K562 (cell line): ENCODE results near the gene SMURF1. TPM values are rescaled to one million over a fixed set of nuclear protein-coding genes. Genes with fewer than 3 reads are reported as not detected.
"Not testable (repeated sequence)": the region's sequence is repeated elsewhere in the genome, so short reads cannot be mapped to it uniquely, and the experiment has no call there.

Experiments
- ATAC-seq: fragments of 200-7000 bp; cut with Tn5 transposase; 3 replicates; pipeline ENCODE4 v1.9.1; 2020; ENCODE audit warnings: moderate library complexity
- BruUV-seq: library from RNA; stranded (reverse); fragments of 400-500 nt; replicated peaks from 2 replicates; lab custom pipeline; 2021; lab: Mats Ljungman, UMichigan
- CTCF ChIA-PET: fragments of 300-600 bp; formaldehyde crosslinking; extraction: SDS; loops from one replicate; lab custom pipeline; 2021; ENCODE audit warnings: low intra/inter-chr PET ratio; lab: Yijun Ruan, JAX
- POLR2A ChIA-PET: fragments of 300-600, 350-650 bp; sonication (Branson Sonifier 250); formaldehyde crosslinking; extraction: SDS; loops from one replicate; lab custom pipeline; 2021; ENCODE audit warnings: antibody characterized with exemption, inconsistent platforms; lab: Yijun Ruan, JAX
- DNase-seq, 4 experiments: peaks; one replicate each; pipeline versions ENCODE4 v3.0.0 to v3.0.0-alpha.2; 2011 to 2018; ENCODE audit warnings: low spot score in 3 of 4, mixed read lengths in 3 of 4; ENCODE audit errors: extremely low read depth in 1 of 4
- FAIRE-seq: peaks from 2 replicates; lab custom pipeline; 2011; peaks lifted over from hg19 to GRCh38; lab: Jason Lieb, UNC
- H2AFZ ChIP-seq: 2 replicates; pipeline ENCODE4 v1.6.0; 2011; ENCODE audit warnings: low read depth, low read length, control low read depth, inconsistent platforms
- H3K27ac ChIP-seq: fragments of 200-600 bp; 3 replicates; pipeline ENCODE4 v1.8.0; 2011; ENCODE audit warnings: low read depth, mild to moderate bottlenecking, control low read depth, inconsistent platforms, low read length, moderate library complexity, mixed read lengths; ENCODE audit errors: extremely low read depth
- H3K27me3 ChIP-seq, 2 experiments: fragments of 300-600 bp in 1 of 2; 2 replicates in 1 of 2; 3 replicates in 1 of 2; pipeline versions ENCODE4 v1.6.0 to v1.8.0; 2011; ENCODE audit warnings: inconsistent platforms in 2 of 2, low read length in 2 of 2, mild to moderate bottlenecking in 1 of 2, mixed read lengths in 1 of 2, moderate library complexity in 1 of 2; ENCODE audit not compliant: control insufficient read depth in 2 of 2, insufficient read depth in 2 of 2
- H3K36me3 ChIP-seq: fragments of 300-600 bp; 3 replicates; pipeline ENCODE4 v1.8.0; 2011; ENCODE audit warnings: mild to moderate bottlenecking, low read length, inconsistent platforms; ENCODE audit not compliant: control insufficient read depth, insufficient read depth
- H3K4me1 ChIP-seq, 2 experiments: fragments of 200-600 bp in 1 of 2; replicated peaks in 1 of 2; 2 replicates in 1 of 2; 3 replicates in 1 of 2; pipeline versions ENCODE4 v1.5.1 to v1.8.0; 2011; ENCODE audit warnings: inconsistent platforms in 2 of 2, low read length in 2 of 2, mild to moderate bottlenecking in 1 of 2, mixed read lengths in 1 of 2, moderate library complexity in 1 of 2; ENCODE audit not compliant: control insufficient read depth in 2 of 2, insufficient read depth in 2 of 2
- H3K4me2 ChIP-seq: 2 replicates; pipeline ENCODE4 v1.6.1; 2011; ENCODE audit warnings: low read length, control low read depth, inconsistent platforms, mixed read lengths; ENCODE audit not compliant: insufficient read depth
- H3K4me3 ChIP-seq: fragments of 200-600 bp; sonication (generic), shearing (Covaris generic); 2 replicates; pipeline ENCODE4 v1.5.1; 2016; ENCODE audit warnings: control low read depth, inconsistent platforms
- H3K79me2 ChIP-seq: fragments of 200-600 bp; 3 replicates; pipeline ENCODE4 v1.8.0; 2011; ENCODE audit warnings: low read length, inconsistent platforms; ENCODE audit not compliant: control insufficient read depth, insufficient read depth
- H3K9ac ChIP-seq, 2 experiments: 2 replicates each; pipeline versions ENCODE4 v1.6.0 to v1.6.1; 2011; ENCODE audit warnings: low read depth in 2 of 2, low read length in 2 of 2, control low read depth in 1 of 2, inconsistent platforms in 1 of 2, mild to moderate bottlenecking in 1 of 2, mixed read lengths in 1 of 2; ENCODE audit not compliant: insufficient read depth in 1 of 2
- H3K9me1 ChIP-seq: one replicate; pipeline ENCODE4 v1.6.0; 2011; ENCODE audit warnings: inconsistent platforms, mild to moderate bottlenecking, low read length, moderate library complexity; ENCODE audit not compliant: control insufficient read depth, insufficient read depth
- H3K9me3 ChIP-seq: replicated peaks from 2 replicates; pipeline ENCODE4 v1.5.1; 2011; ENCODE audit warnings: low read depth, low read length, inconsistent platforms; ENCODE audit not compliant: control insufficient read depth, insufficient read depth
- H4K20me1 ChIP-seq: replicated peaks from 2 replicates; pipeline ENCODE4 v1.6.1; 2011; ENCODE audit warnings: low read length, inconsistent platforms, mixed read lengths; ENCODE audit not compliant: control insufficient read depth, insufficient read depth
- NEUROD1 ChIP-seq: fragments of 150-350 bp; IDR thresholded peaks from 2 replicates; pipeline ENCODE4 v1.6.1; 2014; ENCODE audit warnings: borderline replicate concordance, low read length, low read depth; ENCODE audit not compliant: partially characterized antibody
- ZNF431 ChIP-seq: sonication (generic); formaldehyde crosslinking; IDR thresholded peaks from 2 replicates; pipeline ENCODE4 v1.8.0; 2022; ENCODE audit warnings: mild to moderate bottlenecking, missing genetic modification reagents
- WGBS: fragments of 100-300 bp; shearing (Covaris generic); methylation state at CpG from one replicate; pipeline ENCODE4 v1.1.6; 2016; ENCODE audit warnings: low coverage, mixed read lengths; ENCODE audit not compliant: insufficient coverage; ENCODE audit errors: missing lambda C conversion rate; 5-methylcytosine and 5-hydroxymethylcytosine counted together
- in situ Hi-C: fragments of 300-500 bp; cut with MboI; formaldehyde crosslinking; loops from 4 replicates; pipeline ENCODE4 v1.15.0; 2018; ENCODE audit warnings: inconsistent platforms, mixed read lengths
- intact Hi-C: fragments of 100-400 bp; cut with micrococcal nuclease; formaldehyde crosslinking; loops from 2 replicates; pipeline ENCODE4 v1.14.2; 2022
- polyA plus RNA-seq, 8 experiments: library from polyadenylated mRNA; depleted of rRNA in 4 of 8; stranded (reverse) in 5 of 8; unstranded in 3 of 8; fragments of >200 nt; fragmentation: Nextera tagmentation in 2 of 8; fragmentation: Illumina TruSeq in 1 of 8; extraction: Ambion mirVana in 2 of 8; extraction: Trizol in 1 of 8; gene quantifications; 2 replicates each; pipeline versions ENCODE4 v1.2.1 to v1.2.3, GENCODE V29; 2011 to 2014; ENCODE audit warnings: inconsistent platforms in 1 of 8, missing spikeins in 1 of 8
- total RNA-seq, 7 experiments: library from RNA; depleted of rRNA in 6 of 7; stranded (reverse); fragments of >200 nt in 6 of 7; fragmentation: Illumina TruSeq in 2 of 7; extraction: Trizol in 2 of 7; gene quantifications; 2 replicates each; pipeline versions ENCODE4 v1.2.1 to v1.2.3, GENCODE V29; 2011 to 2021; ENCODE audit warnings: low replicate concordance in 1 of 7

Gene SMURF1
- total and polyA plus RNA-seq, 9 of the 15 experiments (the other 6 are each of a cell fraction or from before 2014, with no cell fraction given), result 1.0 to 20.1 (median 12.6) TPM

GRCh38 chr7:99165816-99166215, 21.9 kb upstream of the SMURF1 start:
- H3K4me1 ChIP-seq, result no peaks in the 10 kb centered on the region
- H3K9me3 ChIP-seq, result 0 out of 2 replicates have a peak, but pooled peaks cover 3% of the 10 kb centered on the region
- ChIA-PET CTCF (no interaction called here), POLR2A (no interaction called here)
- 5% methylated on average over 3 of the region's 3 CpGs for WGBS
- no peaks in the 10 kb centered on the region for H3K79me2 ChIP-seq
- H3K36me3 ChIP-seq, result no peaks in the 10 kb centered on the region
- in situ Hi-C loops (no loop called here), intact Hi-C loops (no loop called here)
- TF ChIP-seq NEUROD1, result no peak
- TF ChIP-seq ZNF431 (CRISPR knock-in tag), result peak; percentile 81
- no TSS peak for BruUV-seq
- ATAC-seq (no peak), FAIRE-seq (no peak), DNase-seq (no peak)
- no peak overlapping the region for H3K9ac ChIP-seq
- no peak overlapping the region for H3K27ac ChIP-seq
- H3K9me1 ChIP-seq, result no peaks in the 10 kb centered on the region
- H3K4me2 ChIP-seq, result no peak overlapping the region
- H3K4me3 ChIP-seq, result no peak overlapping the region
- peaks cover 9 to 30% of the 10 kb centered on the region in 2 experiments; a peak in 4 of 5 replicates for H3K27me3 ChIP-seq
- no peaks in the 10 kb centered on the region for H4K20me1 ChIP-seq
- H2AFZ ChIP-seq, result no peak overlapping the region

GRCh38 chr7:99163669-99164068, 19.8 kb upstream of the SMURF1 start:
- H2AFZ ChIP-seq, H3K9me3 ChIP-seq, H3K4me3 ChIP-seq, BruUV-seq, H3K9me1 ChIP-seq, H3K27ac ChIP-seq, POLR2A ChIA-PET, in situ Hi-C loops, H3K36me3 ChIP-seq, intact Hi-C loops, DNase-seq, FAIRE-seq, H3K9ac ChIP-seq, H4K20me1 ChIP-seq, ATAC-seq, H3K4me1 ChIP-seq, H3K79me2 ChIP-seq, H3K4me2 ChIP-seq, CTCF ChIA-PET: not testable (repeated sequence)
- WGBS, result 29% methylated on average over 4 of the region's 4 CpGs
- H3K27me3 ChIP-seq, result peaks cover 12 to 26% of the 10 kb centered on the region in 2 experiments; a peak in 4 of 5 replicates
